Bronchial smooth muscle cell (primary cell): ENCODE results near the gene HAUS8. TPM values are rescaled to one million over a fixed set of nuclear protein-coding genes. Genes with fewer than 3 reads are reported as not detected.

ENCODE experiments used
- total RNA-seq: library from RNA; depleted of rRNA; stranded (reverse); fragments of >200 nt; gene quantifications from 2 replicates; pipeline ENCODE4 v1.2.1, GENCODE V29; 2014

Gene HAUS8
- total RNA-seq, result 0.79 and 0.94 TPM in 2 replicates

GRCh38 chr19:17075035-17075863 is at the start of gene HAUS8, which contains the start of gene MYO9B:
Gene HAUS8, minus strand, starts transcription at chr19:17075452. Its CDS starts 30 bp downstream, at chr19:17075422.
Gene MYO9B, plus strand, starts transcription at chr19:17075777. Its CDS starts 25,941 bp downstream, at chr19:17101718.

GRCh38 chr19:17026706-17027534 is 48.3 kb downstream of the HAUS8 start, which contains the start of gene CPAMD8:
Gene CPAMD8, minus strand, starts transcription at chr19:17026810. Its CDS starts 168 bp downstream, at chr19:17026642.

Other genes starting within 250 kb of the HAUS8 start
- 18.6 and 28.2 TPM in 2 replicates for gene SIN3B, start 246.1 kb downstream of the HAUS8 start, total RNA-seq
- gene F2RL3, start 186.5 kb downstream of the HAUS8 start, total RNA-seq, result 0.09 TPM in 1 of 2 replicates, not detected in the other
- gene CPAMD8, start 48.6 kb downstream of the HAUS8 start, total RNA-seq, result 0.47 and 0.69 TPM in 2 replicates
- 41.6 and 45.3 TPM in 2 replicates for gene MYO9B, start 325 bp upstream of the HAUS8 start, total RNA-seq
- 26.0 and 39.9 TPM in 2 replicates for gene USE1, start 139.9 kb upstream of the HAUS8 start, total RNA-seq
- gene OCEL1, start 150.8 kb upstream of the HAUS8 start, total RNA-seq, result 0.94 and 2.2 TPM in 2 replicates
- gene NR2F6, start 170.5 kb upstream of the HAUS8 start, total RNA-seq, result 22.4 and 24.0 TPM in 2 replicates
- gene USHBP1, start 189.3 kb upstream of the HAUS8 start, total RNA-seq, result not detected in 2 replicates
- 90.1 and 101 TPM in 2 replicates for gene BABAM1, start 192.0 kb upstream of the HAUS8 start, total RNA-seq
- gene ANKLE1, start 206.4 kb upstream of the HAUS8 start, total RNA-seq, result 0.16 and 0.17 TPM in 2 replicates
- gene ABHD8, start 228.0 kb upstream of the HAUS8 start, total RNA-seq, result 8.7 and 10.6 TPM in 2 replicates
- 17.3 and 29.0 TPM in 2 replicates for gene MRPL34, start 230.4 kb upstream of the HAUS8 start, total RNA-seq
- 16.5 TPM in 2 replicates for gene DDA1, start 234.1 kb upstream of the HAUS8 start, total RNA-seq